ENCODE results near the gene SMNDC1.

- no peak for TF ChIP-seq MYC (IDR thresholded peaks at IDR 0.05; ENCODE audit: borderline replicate concordance, low read length)
- no peak for TF ChIP-seq POLR2AphosphoS2 (conservative IDR thresholded peaks at IDR 0.05; ENCODE audit: low read length)
- no peak for TF ChIP-seq CEBPB (IDR thresholded peaks at IDR 0.05)
- TF ChIP-seq, protein P1, sequence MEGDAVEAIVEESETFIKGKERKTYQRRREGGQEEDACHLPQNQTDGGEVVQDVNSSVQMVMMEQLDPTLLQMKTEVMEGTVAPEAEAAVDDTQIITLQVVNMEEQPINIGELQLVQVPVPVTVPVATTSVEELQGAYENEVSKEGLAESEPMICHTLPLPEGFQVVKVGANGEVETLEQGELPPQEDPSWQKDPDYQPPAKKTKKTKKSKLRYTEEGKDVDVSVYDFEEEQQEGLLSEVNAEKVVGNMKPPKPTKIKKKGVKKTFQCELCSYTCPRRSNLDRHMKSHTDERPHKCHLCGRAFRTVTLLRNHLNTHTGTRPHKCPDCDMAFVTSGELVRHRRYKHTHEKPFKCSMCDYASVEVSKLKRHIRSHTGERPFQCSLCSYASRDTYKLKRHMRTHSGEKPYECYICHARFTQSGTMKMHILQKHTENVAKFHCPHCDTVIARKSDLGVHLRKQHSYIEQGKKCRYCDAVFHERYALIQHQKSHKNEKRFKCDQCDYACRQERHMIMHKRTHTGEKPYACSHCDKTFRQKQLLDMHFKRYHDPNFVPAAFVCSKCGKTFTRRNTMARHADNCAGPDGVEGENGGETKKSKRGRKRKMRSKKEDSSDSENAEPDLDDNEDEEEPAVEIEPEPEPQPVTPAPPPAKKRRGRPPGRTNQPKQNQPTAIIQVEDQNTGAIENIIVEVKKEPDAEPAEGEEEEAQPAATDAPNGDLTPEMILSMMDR (IDR thresholded peaks at IDR 0.05) = no peak
- TF ChIP-seq REST (IDR thresholded peaks at IDR 0.05) = no peak
- no peak for TF ChIP-seq NR3C1 (IDR thresholded peaks at IDR 0.05)
- TF ChIP-seq RFX5 (IDR thresholded peaks at IDR 0.05) = no peak
- TF ChIP-seq FOSL2 (IDR thresholded peaks at IDR 0.05) = no peak
- no peak for TF ChIP-seq FOSL2 (CRISPR knock-in tag; IDR thresholded peaks at IDR 0.05)
These were observed 31.2 kb downstream of the SMNDC1 start for GRCh38 chr10:110273474-110273873.
